ENCODE results near the gene HOXD11. TPM values are rescaled to one million over a fixed set of nuclear protein-coding genes. Genes with fewer than 3 reads are reported as not detected.

The HOXD11 gene
- total RNA-seq, 1 donor from 2014 or later: not detected

DNA sequence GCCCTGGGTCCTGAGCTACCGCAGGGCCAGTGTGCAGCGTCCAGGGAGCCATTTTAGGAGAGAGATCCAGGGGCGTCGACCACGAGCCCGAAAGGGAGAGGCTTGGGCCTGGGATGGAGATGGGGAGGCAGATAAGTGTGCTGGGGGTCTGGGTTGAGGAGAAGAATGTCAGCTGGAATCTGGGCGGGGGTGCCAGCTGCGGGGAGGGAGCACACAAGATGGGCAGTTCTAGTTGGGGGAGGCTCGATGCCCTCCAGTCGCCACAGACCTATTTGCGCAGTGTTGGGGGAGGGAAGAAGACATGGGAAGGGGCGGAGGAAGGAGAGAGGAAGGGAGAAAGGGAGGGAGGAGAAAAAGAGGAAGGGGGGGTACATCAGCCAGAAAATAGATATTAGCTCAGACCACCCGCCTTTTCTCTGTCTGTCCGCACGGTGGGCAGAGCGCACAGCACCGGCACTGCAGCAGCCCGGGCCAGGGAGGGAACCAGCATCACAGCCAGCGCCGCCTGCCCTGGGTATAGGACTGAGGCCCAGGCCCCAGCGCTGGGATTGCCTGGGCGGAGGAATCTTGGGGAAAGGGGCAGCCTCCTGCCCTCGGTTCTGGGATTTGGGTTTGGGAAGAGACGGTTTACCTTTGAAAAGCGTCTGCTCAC is 1.9 kb upstream of the HOXD11 start:
- no peak for DNase-seq (ENCODE audit: low read depth in 2 of 2)

- DNase-seq (ENCODE audit: low read depth in 2 of 2): no peak
These were observed 1.1 kb upstream of the HOXD11 start for GRCh38 chr2:176105730-176106580.

GRCh38 chr2:176107731-176108181 is 676 bp downstream of the HOXD11 start:
- no peak for DNase-seq (ENCODE audit: low read depth in 2 of 2)

GRCh38 chr2:176109192-176109901 is 2.3 kb downstream of the HOXD11 start:
- DNase-seq (ENCODE audit: low read depth in 2 of 2): no peak

- DNase-seq (ENCODE audit: low read depth in 2 of 2): no peak
These were observed 2.9 kb downstream of the HOXD11 start for GRCh38 chr2:176109946-176110345.

DNA sequence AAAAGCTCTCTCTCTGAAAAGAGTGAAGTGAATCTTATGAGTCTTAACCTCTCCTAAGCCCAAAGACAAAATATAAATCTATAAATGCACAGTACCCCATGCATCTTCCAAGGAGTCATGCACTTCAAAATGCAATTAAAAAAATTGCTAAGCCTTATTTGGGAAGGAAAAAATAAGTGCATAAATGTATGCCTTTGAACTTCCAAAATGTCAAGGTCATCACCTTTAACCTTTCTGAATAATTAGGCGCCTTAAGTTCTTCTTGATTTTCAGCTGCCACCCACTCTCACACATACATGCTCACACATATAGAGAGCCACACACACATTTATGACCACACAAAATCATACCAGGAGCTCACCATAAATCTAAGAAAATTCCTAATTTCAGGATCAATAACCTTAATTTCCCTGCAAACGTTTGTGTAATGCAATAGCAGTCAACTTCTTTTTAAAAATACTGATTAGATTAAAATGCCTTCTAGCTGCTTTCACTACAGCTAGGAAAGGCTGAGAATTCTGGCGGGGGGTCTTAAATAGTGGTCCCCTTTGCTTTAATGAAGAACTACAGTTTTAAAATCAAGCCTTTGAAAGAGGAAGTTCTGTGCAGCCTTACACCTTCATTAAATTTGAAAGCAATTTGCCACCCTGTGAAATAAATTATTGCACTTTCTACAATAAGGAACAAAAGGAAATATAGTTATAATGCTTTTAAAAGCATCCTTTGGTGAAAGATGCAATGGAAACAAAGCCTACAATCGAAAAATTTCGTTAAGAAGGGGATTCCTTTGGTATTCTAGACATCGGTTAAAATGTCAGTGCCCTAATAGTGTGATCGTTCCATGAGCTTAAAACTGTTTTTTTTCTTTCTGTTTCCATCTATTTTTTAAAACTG is 3.6 kb downstream of the HOXD11 start:
- no peak for DNase-seq (ENCODE audit: low read depth in 2 of 2)

DNA sequence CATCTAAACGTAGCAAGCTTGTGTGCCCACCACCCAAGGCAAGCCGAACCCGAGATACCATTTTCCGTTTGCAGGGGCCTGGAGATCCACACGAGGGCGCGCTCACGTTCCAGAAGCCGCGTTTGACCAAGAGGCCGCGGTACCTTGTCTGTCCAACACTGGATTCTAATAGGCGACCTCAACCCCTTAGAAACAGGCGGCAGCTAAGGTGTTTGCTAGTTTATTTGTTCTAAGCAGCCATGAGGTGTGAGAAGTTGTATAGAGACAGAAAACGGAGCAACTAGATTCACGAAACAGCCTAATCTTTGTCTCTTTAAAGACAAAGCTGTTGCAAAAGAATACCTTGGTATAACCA is 4.2 kb downstream of the HOXD11 start:
- peak; percentile 64 to 87 for DNase-seq (ENCODE audit: low read depth in 2 of 2)

- no peak for DNase-seq (ENCODE audit: low read depth in 2 of 2)
These were observed 4.8 kb downstream of the HOXD11 start for GRCh38 chr2:176111846-176112374.

GRCh38 chr2:176112375-176113302 is 5.6 kb downstream of the HOXD11 start:
- DNase-seq (ENCODE audit: low read depth in 2 of 2): no peak

DNA sequence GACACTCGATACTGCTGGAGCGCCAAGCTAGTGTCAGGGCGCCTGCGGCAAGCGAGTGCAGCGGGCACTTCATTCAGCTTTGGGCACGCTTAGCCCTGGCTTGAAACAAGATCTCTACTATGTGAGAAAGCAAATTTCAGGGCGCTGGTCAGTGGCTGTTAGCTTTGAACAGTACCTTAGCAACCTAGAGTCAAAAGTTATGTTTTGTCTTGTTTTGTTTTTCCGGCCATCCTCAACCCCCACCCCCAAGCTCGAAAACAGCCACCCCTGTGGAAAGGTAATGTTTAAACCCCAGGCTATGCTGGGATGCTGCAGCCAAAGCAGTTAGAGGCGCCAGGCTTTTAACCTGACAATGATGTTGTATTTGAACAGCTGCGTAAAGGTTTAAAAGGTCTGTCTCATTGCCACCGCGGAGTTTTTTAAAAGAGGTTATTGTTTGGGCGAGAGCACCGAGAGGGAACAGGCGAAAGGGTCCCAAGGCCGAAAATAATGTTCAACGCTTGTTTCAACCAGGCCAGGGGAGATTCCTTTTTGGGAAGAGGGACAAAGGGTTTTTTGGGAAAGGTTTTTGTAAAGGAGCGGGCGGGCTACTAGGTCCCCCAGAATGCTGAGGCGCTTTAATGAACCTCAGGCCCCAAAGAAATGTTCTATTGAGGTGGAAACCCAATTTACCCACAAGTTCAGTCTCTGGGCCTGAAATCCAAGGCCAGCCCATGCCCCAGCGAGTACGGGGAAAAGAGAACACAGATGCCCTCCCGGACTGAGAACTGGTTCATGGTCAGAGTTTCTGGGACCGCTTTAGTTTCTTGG is 7.2 kb downstream of the HOXD11 start:
- no peak for DNase-seq (ENCODE audit: low read depth in 2 of 2)

GRCh38 chr2:176114930-176115625 is 8.0 kb downstream of the HOXD11 start:
- DNase-seq (ENCODE audit: low read depth in 2 of 2): no peak

- DNase-seq (ENCODE audit: low read depth in 2 of 2): peak; percentile 28 to 98
These were observed 9.1 kb downstream of the HOXD11 start, which contains the start of gene HOXD10 for GRCh38 chr2:176115883-176116813. Gene HOXD10, plus strand, starts transcription at chr2:176116778. Its CDS starts 56 bp downstream, at chr2:176116834.

DNA sequence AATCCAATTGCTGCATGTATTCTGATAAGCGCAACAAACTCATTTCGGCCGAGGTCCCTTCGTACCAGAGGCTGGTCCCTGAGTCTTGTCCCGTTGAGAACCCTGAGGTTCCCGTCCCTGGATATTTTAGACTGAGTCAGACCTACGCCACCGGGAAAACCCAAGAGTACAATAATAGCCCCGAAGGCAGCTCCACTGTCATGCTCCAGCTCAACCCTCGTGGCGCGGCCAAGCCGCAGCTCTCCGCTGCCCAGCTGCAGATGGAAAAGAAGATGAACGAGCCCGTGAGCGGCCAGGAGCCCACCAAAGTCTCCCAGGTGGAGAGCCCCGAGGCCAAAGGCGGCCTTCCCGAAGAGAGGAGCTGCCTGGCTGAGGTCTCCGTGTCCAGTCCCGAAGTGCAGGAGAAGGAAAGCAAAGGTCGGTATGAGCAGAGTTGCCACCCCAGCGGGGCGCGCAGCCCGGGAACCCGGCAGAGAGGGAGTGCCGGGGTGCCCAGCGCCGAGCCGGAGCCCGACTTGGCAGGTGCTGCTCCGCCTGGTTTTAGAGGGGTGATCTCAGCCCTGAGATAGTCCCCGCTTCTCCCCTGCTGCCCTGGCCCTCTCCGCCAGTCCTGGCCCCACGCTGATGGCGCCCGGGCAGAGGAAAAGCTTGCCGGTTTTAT is 10.2 kb downstream of the HOXD11 start:
- DNase-seq (ENCODE audit: low read depth in 2 of 2): peak in 1 of 2 donors; percentile 52

GRCh38 chr2:176117823-176118371 is 10.8 kb downstream of the HOXD11 start:
- peak in 1 of 2 donors; percentile 42 for DNase-seq (ENCODE audit: low read depth in 2 of 2)

GRCh38 chr2:176118601-176119339 is 11.7 kb downstream of the HOXD11 start:
- peak; percentile 23 to 90 for DNase-seq (ENCODE audit: low read depth in 2 of 2)
